GM12873 (cell line): Measurements from ENCODE around the gene CDK1.
A peak's percentile ranks its signal among the peaks of the same experiment; 100 is the strongest.

ENCODE experiments used
- CTCF ChIP-seq: IDR thresholded peaks from 2 replicates; pipeline ENCODE4 v1.5.1; 2012; ENCODE audit warnings: low read depth, mild to moderate bottlenecking, moderate library complexity, low read length, control low read depth; ENCODE audit not compliant: insufficient read depth; ENCODE audit errors: missing control alignments

The CDK1 gene

GRCh38 chr10:60816628-60817397 is 38.5 kb downstream of the CDK1 start:
- peak; percentile 77 for TF ChIP-seq CTCF

- TF ChIP-seq CTCF: no peak
These were observed 39.1 kb downstream of the CDK1 start for GRCh38 chr10:60817398-60817805.

- TF ChIP-seq CTCF: no peak
These were observed 40.0 kb downstream of the CDK1 start for GRCh38 chr10:60818134-60818770.

GRCh38 chr10:60819271-60819670 is 41.0 kb downstream of the CDK1 start:
- TF ChIP-seq CTCF: no peak

- no peak for TF ChIP-seq CTCF
These were observed 41.9 kb downstream of the CDK1 start for GRCh38 chr10:60820093-60820754.

- no peak for TF ChIP-seq CTCF
These were observed 43.4 kb downstream of the CDK1 start for GRCh38 chr10:60821656-60822055.

GRCh38 chr10:60822809-60823208 is 44.5 kb downstream of the CDK1 start:
- no peak for TF ChIP-seq CTCF
